Measurements from ENCODE around the gene RYR2. TPM values are rescaled to one million over a fixed set of nuclear protein-coding genes. Genes with fewer than 3 reads are reported as not detected.

Gene RYR2
- total RNA-seq, 4 donors from 2014 or later = 0.16 to 1.4 (median 0.60) TPM

DNA sequence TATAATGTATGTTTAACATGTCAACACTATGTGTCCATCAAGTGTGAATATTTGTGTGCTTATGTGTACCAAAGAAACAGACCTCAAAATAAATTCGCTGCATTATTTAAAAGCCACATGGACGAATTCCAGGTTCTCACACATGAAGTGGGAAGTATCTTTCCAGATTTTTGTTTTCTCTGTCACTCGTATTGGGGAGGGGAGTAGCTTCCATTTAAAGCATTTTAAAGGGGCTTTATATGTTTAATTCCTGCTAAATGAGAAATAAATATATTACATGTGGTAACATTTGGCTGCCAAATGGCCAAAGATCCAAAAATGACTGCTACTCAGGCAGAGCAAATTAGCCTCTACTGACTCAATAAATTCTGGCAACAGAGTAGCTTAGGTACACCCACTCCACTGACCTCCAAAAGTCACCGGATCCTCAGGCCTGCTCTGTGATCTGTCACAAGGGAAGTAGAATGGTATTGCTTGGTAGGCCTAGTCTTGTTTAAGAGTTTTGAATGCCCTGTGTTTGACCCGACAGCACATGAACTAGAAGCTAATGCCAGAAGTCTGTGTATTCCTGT lies 670.7 kb downstream of the RYR2 start:
- no peak for TF ChIP-seq CTCF (IDR thresholded peaks at IDR 0.05; ENCODE audit: low read depth)

GRCh38 chr1:237713916-237714315 lies 671.9 kb downstream of the RYR2 start:
- TF ChIP-seq CTCF (IDR thresholded peaks at IDR 0.05; ENCODE audit: low read depth) = no peak

DNA sequence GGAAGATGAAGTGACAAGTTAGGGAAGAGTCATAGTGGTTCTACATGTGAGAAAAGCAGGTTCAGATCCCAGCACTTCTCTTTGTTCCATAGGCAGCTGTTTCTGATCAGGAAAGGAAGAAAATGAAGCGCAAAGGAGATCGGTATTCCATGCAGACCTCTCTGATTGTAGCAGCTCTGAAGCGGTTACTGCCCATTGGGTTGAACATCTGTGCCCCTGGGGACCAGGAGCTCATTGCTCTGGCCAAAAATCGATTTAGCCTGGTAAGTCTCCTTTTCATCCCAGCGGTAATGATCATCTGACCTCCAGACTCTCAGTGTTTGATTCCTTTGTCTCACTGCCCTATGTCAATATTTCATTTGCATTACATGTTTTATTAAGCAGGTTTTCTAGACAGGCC lies 675.1 kb downstream of the RYR2 start:
- no peak for TF ChIP-seq CTCF (IDR thresholded peaks at IDR 0.05; ENCODE audit: low read depth)

DNA sequence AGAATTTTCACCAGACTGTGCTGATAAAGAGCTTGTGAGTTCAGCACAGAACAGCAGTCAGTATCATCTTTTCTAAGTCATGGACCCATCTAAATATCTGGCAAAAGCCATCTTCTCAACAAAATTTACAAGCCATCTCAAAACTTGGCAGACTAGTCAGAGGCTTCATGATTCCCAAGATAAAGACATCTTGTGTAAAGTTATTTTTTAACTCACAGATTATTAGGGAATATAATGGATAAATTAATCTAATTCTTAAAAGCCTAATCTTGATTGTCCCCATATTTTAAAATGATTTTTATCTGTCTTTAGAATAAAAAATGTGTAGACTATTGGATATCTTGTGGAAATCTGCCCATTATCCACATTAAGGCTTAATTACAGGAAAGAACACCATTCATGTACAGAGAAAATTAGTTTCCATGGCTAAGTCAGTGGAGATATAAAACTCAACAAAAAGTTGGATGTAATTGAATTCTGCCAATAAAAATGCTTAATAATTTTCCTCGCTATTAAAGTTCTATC lies 688.9 kb downstream of the RYR2 start:
- no peak for TF ChIP-seq CTCF (IDR thresholded peaks at IDR 0.05; ENCODE audit: low read depth)

DNA sequence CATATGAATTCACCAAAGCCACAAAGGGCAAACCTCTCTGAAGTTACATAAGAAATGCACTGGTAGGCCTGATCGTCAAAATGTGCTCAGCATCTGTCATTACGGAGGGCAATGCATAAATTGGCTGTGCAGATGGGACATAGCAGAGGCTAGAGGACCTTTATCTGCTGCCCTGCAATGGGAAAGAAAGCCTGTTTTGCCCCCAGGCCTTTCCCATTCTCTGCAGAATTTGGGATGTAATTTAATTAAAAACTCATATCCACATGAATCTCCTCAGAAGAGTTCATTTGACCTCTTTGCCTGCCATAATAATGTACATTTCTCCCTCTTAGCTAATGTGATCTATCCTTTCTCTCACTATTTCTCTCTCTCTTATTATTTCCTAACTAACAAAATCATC lies 690.7 kb downstream of the RYR2 start:
- no peak for TF ChIP-seq CTCF (IDR thresholded peaks at IDR 0.05; ENCODE audit: low read depth)

GRCh38 chr1:237736372-237737029 lies 694.5 kb downstream of the RYR2 start:
- TF ChIP-seq CTCF (IDR thresholded peaks at IDR 0.05; ENCODE audit: low read depth) = no peak

DNA sequence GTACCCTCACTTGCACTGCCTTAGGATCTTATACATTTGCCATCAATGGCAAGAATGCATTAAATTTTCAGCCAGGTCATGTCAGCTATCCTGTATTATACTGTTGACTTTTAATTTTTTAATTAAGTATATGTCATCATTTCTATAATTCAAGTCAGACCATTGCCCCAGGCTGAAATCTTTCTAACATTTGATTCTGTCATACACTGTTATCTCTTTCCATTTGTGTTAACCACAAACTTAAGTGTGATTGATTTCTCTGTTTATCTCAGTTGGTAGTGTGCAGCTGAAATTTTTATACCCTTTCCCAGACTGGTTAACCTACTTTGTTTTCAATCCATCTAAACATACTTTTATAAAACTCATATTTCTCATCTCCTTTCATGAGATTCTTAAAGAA lies 695.5 kb downstream of the RYR2 start:
- TF ChIP-seq CTCF (IDR thresholded peaks at IDR 0.05; ENCODE audit: low read depth) = no peak
